Cardiac muscle cell (in vitro differentiated cells and primary cell): ENCODE data around the gene PTOV1. TPM values are rescaled to one million over a fixed set of nuclear protein-coding genes. Genes with fewer than 3 reads are reported as not detected.

Experiments
- DNase-seq, 2 donors: peaks; one replicate each; pipeline versions ENCODE4 v3.0.0 to v3.0.0-alpha.2; 2010 to 2017; ENCODE audit warnings: low read depth in 1 of 2, low spot score in 1 of 2
- H3K27ac ChIP-seq: fragments of 200-600 bp; sonication (generic); 2 replicates; pipeline ENCODE4 v1.5.1; 2016
- H3K27me3 ChIP-seq: fragments of 200-600 bp; sonication (generic); 2 replicates; pipeline ENCODE4 v1.6.0; 2016; ENCODE audit warnings: control low read depth
- H3K36me3 ChIP-seq: fragments of 200-600 bp; sonication (generic); 2 replicates; pipeline ENCODE4 v1.5.1; 2016; ENCODE audit warnings: control low read depth
- H3K4me1 ChIP-seq: fragments of 200-600 bp; sonication (generic); 2 replicates; pipeline ENCODE4 v1.8.1; 2017; ENCODE audit warnings: low read depth, mild to moderate bottlenecking, mixed run types
- H3K4me3 ChIP-seq: fragments of 200-600 bp; sonication (generic); 2 replicates; pipeline ENCODE4 v1.5.1; 2016; ENCODE audit warnings: mild to moderate bottlenecking
- H3K9me3 ChIP-seq: fragments of 200-600 bp; sonication (generic); 2 replicates; pipeline ENCODE4 v1.5.1; 2017; ENCODE audit warnings: low read depth, mild to moderate bottlenecking, control low read depth
- polyA plus RNA-seq: library from polyadenylated mRNA; unstranded; fragments of >200 nt; fragmentation: Nextera tagmentation; extraction: Ambion mirVana; gene quantifications from 2 replicates; pipeline ENCODE4 v1.2.1, GENCODE V29; 2016
- total RNA-seq: library from RNA; depleted of rRNA; stranded (reverse); fragments of >200 nt; gene quantifications from 2 replicates; pipeline ENCODE4 v1.2.3, GENCODE V29; 2016
- TF ChIP-seq, protein P1 (sequence below): IDR thresholded peaks from 2 replicates; pipeline ENCODE4 v1.5.1; 2012; ENCODE audit warnings: low read depth, mild to moderate bottlenecking, low read length

PTOV1 gene
- total RNA-seq (290 and 380 TPM in 2 replicates), polyA plus RNA-seq (445 and 583 TPM in 2 replicates)

DNA sequence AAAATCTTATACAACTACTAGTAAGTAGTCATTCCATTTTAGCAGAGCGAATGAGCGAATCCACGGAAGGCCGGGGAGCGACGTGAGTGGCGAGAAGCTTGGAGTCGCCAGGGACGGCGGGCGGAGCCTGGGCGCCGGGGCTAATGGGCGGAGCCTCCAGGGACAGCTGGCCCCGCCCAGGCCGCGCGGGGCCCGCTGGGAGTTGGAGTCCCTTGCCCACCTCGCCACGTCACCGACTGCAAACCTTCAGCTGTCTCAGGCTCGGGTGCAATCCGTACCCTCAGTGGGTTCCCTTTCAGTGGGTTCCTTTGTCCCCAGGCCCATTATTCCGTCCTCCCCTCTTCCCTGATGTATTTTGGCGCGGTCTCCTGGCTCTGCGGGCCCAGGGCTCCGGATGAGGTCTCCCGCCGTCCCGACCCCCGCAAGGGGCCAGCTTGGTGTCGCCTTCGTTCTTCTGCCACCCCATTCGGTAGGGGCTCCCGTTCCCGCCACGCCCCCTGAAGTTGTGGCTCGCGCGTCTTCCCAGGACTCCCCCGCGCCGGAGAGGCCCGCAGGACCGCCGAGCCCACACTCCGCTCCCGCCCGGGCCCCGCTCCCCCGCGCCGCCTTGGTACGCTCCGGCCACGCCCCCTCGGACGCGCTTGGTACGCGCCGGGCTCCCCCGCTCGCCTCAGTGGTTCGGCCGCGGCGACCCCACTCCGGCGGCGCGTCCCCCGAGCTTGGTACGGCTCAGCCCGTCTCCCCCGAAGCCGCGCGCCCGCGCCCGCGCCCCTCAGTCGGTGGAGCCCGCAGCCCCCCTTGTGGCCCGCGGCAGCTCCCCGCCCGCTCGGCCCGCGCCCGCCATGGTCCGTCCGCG, at the start of gene PTOV1:
PTOV1 (plus strand) TSS at position 673 of the 856 bp plus-strand sequence.
- H3K4me1 ChIP-seq, result peaks cover 10% of the 10 kb centered on the region
- no peaks in the 10 kb centered on the region for H3K9me3 ChIP-seq
- peaks cover 13% of the 10 kb centered on the region for H3K36me3 ChIP-seq
- no peaks in the 10 kb centered on the region for H3K27me3 ChIP-seq
- H3K27ac ChIP-seq, result peak within 1 kb of the TSS; percentile 97
- H3K4me3 ChIP-seq, result peak within 1 kb of the TSS; percentile 79
- TF ChIP-seq, protein P1, sequence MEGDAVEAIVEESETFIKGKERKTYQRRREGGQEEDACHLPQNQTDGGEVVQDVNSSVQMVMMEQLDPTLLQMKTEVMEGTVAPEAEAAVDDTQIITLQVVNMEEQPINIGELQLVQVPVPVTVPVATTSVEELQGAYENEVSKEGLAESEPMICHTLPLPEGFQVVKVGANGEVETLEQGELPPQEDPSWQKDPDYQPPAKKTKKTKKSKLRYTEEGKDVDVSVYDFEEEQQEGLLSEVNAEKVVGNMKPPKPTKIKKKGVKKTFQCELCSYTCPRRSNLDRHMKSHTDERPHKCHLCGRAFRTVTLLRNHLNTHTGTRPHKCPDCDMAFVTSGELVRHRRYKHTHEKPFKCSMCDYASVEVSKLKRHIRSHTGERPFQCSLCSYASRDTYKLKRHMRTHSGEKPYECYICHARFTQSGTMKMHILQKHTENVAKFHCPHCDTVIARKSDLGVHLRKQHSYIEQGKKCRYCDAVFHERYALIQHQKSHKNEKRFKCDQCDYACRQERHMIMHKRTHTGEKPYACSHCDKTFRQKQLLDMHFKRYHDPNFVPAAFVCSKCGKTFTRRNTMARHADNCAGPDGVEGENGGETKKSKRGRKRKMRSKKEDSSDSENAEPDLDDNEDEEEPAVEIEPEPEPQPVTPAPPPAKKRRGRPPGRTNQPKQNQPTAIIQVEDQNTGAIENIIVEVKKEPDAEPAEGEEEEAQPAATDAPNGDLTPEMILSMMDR, result no peak
- peak; percentile 95 to 96 for DNase-seq

DNA sequence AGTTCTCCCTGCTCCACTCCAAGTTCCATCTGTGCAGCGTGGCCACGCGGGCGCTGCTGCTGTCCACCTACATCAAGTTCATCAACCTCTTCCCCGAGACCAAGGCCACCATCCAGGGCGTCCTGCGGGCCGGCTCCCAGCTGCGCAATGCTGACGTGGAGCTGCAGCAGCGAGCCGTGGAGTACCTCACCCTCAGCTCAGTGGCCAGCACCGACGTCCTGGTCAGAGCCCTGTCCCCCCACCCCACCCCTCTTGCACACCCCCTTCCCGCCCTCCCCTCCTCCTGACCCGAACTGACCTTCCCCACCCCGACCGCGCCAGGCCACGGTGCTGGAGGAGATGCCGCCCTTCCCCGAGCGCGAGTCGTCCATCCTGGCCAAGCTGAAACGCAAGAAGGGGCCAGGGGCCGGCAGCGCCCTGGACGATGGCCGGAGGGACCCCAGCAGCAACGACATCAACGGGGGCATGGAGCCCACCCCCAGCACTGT, 49.5 kb upstream of the PTOV1 start:
- DNase-seq, result no peak
- Histone ChIP-seq H3K9me3 (no peaks in the 10 kb centered on the region), H3K27me3 (no peaks in the 10 kb centered on the region), H3K4me3 (peak overlapping the region; percentile 24), H3K36me3 (peaks cover 25% of the 10 kb centered on the region), H3K4me1 (no peaks in the 10 kb centered on the region), H3K27ac (peak overlapping the region; percentile 7)
- TF ChIP-seq, protein P1, result no peak

DNA sequence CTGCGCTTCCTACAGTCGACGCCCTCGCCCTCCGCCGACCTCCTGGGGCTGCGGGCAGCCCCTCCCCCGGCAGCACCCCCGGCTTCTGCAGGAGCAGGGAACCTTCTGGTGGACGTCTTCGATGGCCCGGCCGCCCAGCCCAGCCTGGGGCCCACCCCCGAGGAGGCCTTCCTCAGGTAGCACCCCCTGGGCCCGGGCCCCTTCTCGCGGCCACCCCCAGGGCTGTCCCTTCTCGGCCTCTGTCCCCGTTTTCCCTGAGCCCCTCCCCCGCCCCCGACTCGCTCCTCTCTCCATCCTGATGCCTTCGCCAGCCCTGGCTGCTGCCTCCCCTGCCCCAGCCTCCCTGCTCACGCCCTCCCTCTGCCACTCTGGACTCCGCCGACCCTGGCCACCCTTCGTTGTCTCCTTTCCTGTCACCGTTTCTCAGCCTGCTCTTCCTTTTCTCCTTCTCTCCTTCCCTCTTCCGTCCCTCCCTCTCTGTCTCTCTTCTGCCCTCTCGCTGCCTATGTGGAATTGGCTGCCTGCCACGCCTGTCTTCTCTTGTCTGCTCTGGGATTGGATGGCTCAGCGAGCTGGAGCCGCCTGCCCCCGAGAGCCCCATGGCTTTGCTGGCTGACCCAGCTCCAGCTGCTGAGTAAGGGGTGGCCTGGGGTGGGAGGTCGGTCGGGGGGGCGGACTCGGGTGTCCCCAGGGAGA, 48.8 kb upstream of the PTOV1 start:
- peak; percentile 92 to 93 for DNase-seq
- Histone ChIP-seq H3K4me3 (peak overlapping the region; percentile 24), H3K27ac (peak overlapping the region; percentile 7), H3K4me1 (no peaks in the 10 kb centered on the region), H3K27me3 (no peaks in the 10 kb centered on the region), H3K36me3 (peaks cover 23% of the 10 kb centered on the region), H3K9me3 (no peaks in the 10 kb centered on the region)
- TF ChIP-seq, protein P1, result peak; percentile 37

DNA sequence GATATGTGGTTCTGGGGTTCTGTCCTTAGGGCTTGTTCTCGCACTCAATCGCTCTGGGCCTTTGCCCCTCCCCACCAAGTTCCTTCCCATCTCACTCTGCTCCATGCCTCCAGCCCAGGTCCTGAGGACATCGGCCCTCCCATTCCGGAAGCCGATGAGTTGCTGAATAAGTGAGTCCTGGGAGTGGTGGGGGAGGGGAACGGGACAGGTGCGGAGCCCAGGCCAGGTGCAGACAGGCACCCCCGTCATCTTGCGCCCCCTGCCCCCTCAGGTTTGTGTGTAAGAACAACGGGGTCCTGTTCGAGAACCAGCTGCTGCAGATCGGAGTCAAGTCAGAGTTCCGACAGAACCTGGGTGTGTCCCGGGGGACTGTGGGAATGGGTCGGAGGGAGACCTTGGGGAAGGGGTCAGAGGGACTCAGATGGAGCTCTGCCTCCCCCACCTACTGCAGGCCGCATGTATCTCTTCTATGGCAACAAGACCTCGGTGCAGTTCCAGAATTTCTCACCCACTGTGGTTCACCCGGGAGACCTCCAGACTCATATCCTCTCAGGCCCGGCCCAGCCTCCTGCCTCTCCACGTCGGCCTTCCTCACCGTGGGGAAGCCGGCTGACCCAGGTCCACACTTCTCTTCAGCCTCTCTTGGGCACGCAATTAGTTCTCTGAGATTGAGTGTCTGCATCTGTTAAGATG, 48.0 kb upstream of the PTOV1 start:
- Histone ChIP-seq H3K4me1 (no peaks in the 10 kb centered on the region), H3K4me3 (no peak overlapping the region), H3K36me3 (peaks cover 17% of the 10 kb centered on the region), H3K27ac (no peak overlapping the region), H3K27me3 (no peaks in the 10 kb centered on the region), H3K9me3 (no peaks in the 10 kb centered on the region)
- TF ChIP-seq, protein P1, result no peak
- no peak for DNase-seq

DNA sequence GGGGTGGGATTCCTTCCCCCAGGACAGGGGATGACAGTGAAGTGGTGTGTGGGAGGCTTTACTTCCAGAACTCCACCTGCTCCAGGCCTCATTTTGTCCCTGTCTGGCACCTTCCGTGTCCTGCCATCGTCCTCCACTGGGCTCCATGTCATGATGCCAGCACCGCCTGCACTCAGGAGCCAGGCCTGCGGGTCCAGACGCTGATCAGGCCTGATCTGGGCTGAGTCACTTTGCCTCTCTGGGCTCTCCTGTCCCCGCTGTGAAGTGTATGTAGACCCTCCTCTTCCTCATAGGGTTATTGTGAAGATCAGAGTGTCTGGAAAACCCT, 47.5 kb upstream of the PTOV1 start:
- no peak for DNase-seq
- Histone ChIP-seq H3K36me3 (peaks cover 17% of the 10 kb centered on the region), H3K27ac (no peak overlapping the region), H3K4me1 (no peaks in the 10 kb centered on the region), H3K27me3 (no peaks in the 10 kb centered on the region), H3K9me3 (no peaks in the 10 kb centered on the region), H3K4me3 (no peak overlapping the region)
- TF ChIP-seq, protein P1, result no peak
